IPS-20b (cell line): ENCODE measurements around the gene ACOX1.
A peak's percentile ranks its signal among the peaks of the same experiment; 100 is the strongest.

Experiments
- H3K27ac ChIP-seq: one replicate; pipeline ENCODE4 v1.5.1; 2013; ENCODE audit warnings: low read length
- H3K27me3 ChIP-seq: 2 replicates; pipeline ENCODE4 v1.6.1; 2013; ENCODE audit warnings: mild to moderate bottlenecking, low read length, inconsistent platforms; ENCODE audit not compliant: insufficient read depth
- H3K36me3 ChIP-seq: 2 replicates; pipeline ENCODE4 v1.6.1; 2013; ENCODE audit warnings: low read depth, mild to moderate bottlenecking, inconsistent platforms, low read length, moderate library complexity; ENCODE audit not compliant: insufficient read depth
- H3K4me1 ChIP-seq: 2 replicates; pipeline ENCODE4 v1.6.1; 2013; ENCODE audit warnings: mild to moderate bottlenecking, control low read depth, inconsistent platforms, low read length, moderate library complexity; ENCODE audit not compliant: insufficient read depth
- H3K4me3 ChIP-seq: 2 replicates; pipeline ENCODE4 v1.5.1; 2013; ENCODE audit warnings: mild to moderate bottlenecking, low read length, inconsistent platforms
- H3K9ac ChIP-seq: 2 replicates; pipeline ENCODE4 v1.6.1; 2013; ENCODE audit warnings: low read depth, mild to moderate bottlenecking, inconsistent platforms, low read length, moderate library complexity
- H3K9me3 ChIP-seq: 2 replicates; pipeline ENCODE4 v1.6.1; 2013; ENCODE audit warnings: mild to moderate bottlenecking, low read depth, low read length, inconsistent platforms; ENCODE audit not compliant: insufficient read depth

Gene ACOX1

GRCh38 chr17:75909051-75909811, 69.7 kb downstream of the ACOX1 start:
- Histone ChIP-seq H3K36me3 (peaks cover 5% of the 10 kb centered on the region; the same call in 1 of the 2 replicates), H3K4me1 (no peaks in the 10 kb centered on the region), H3K9me3 (no peaks in the 10 kb centered on the region), H3K27ac (no peak overlapping the region), H3K27me3 (no peaks in the 10 kb centered on the region), H3K4me3 (no peak overlapping the region), H3K9ac (no peak overlapping the region)

GRCh38 chr17:75908201-75908600, 70.8 kb downstream of the ACOX1 start:
- Histone ChIP-seq H3K36me3 (peaks cover 5% of the 10 kb centered on the region; the same call in 1 of the 2 replicates), H3K9me3 (no peaks in the 10 kb centered on the region), H3K4me3 (no peak overlapping the region), H3K27me3 (no peaks in the 10 kb centered on the region), H3K4me1 (no peaks in the 10 kb centered on the region), H3K9ac (no peak overlapping the region), H3K27ac (no peak overlapping the region)

GRCh38 chr17:75906143-75906884, 72.7 kb downstream of the ACOX1 start:
- no peak overlapping the region for H3K9ac ChIP-seq
- H3K9me3 ChIP-seq, result no peaks in the 10 kb centered on the region
- peaks cover 16% of the 10 kb centered on the region for H3K36me3 ChIP-seq
- H3K27ac ChIP-seq, result no peak overlapping the region
- H3K4me1 ChIP-seq, result no peaks in the 10 kb centered on the region
- H3K4me3 ChIP-seq, result no peak overlapping the region
- H3K27me3 ChIP-seq, result no peaks in the 10 kb centered on the region

GRCh38 chr17:75904749-75905521, 74.0 kb downstream of the ACOX1 start, which contains the start of gene MRPL38:
Gene MRPL38, minus strand, starts transcription at chr17:75904884. Its CDS starts 9 bp downstream, at chr17:75904875.
- Histone ChIP-seq H3K27ac (no peak within 1 kb of the TSS), H3K9ac (peak within 1 kb of the TSS; percentile 91), H3K27me3 (no peaks in the 10 kb centered on the region), H3K4me1 (no peaks in the 10 kb centered on the region), H3K36me3 (peaks cover 30% of the 10 kb centered on the region), H3K9me3 (no peaks in the 10 kb centered on the region), H3K4me3 (peak within 1 kb of the TSS; percentile 96)

- H3K27me3 ChIP-seq, result no peaks in the 10 kb centered on the region
- H3K36me3 ChIP-seq, result peaks cover 51% of the 10 kb centered on the region
- no peaks in the 10 kb centered on the region; the same call in 1 of the 2 replicates for H3K4me1 ChIP-seq
- no peak overlapping the region for H3K9ac ChIP-seq
- no peak overlapping the region for H3K27ac ChIP-seq
- no peaks in the 10 kb centered on the region for H3K9me3 ChIP-seq
- H3K4me3 ChIP-seq, result no peak overlapping the region
Measured at GRCh38 chr17:75902406-75902805, 76.6 kb downstream of the ACOX1 start.

- no peak overlapping the region for H3K4me3 ChIP-seq
- H3K9me3 ChIP-seq, result no peaks in the 10 kb centered on the region
- no peak overlapping the region for H3K27ac ChIP-seq
- peaks cover 51% of the 10 kb centered on the region for H3K36me3 ChIP-seq
- no peaks in the 10 kb centered on the region for H3K27me3 ChIP-seq
- H3K9ac ChIP-seq, result no peak overlapping the region
- no peaks in the 10 kb centered on the region; the same call in 1 of the 2 replicates for H3K4me1 ChIP-seq
Measured at GRCh38 chr17:75901727-75902126, 77.2 kb downstream of the ACOX1 start.

GRCh38 chr17:75900691-75901533, 78.1 kb downstream of the ACOX1 start:
- H3K36me3 ChIP-seq, result peaks cover 51% of the 10 kb centered on the region
- no peaks in the 10 kb centered on the region for H3K27me3 ChIP-seq

GRCh38 chr17:75899767-75900468, 79.0 kb downstream of the ACOX1 start:
- Histone ChIP-seq H3K9me3 (no peaks in the 10 kb centered on the region), H3K27ac (no peak overlapping the region), H3K36me3 (peaks cover 51% of the 10 kb centered on the region), H3K27me3 (no peaks in the 10 kb centered on the region), H3K9ac (no peak overlapping the region), H3K4me1 (no peaks in the 10 kb centered on the region; the same call in 1 of the 2 replicates), H3K4me3 (no peak overlapping the region)

More at GRCh38 chr17:75900691-75901533, 78.1 kb downstream of the ACOX1 start:
- Histone ChIP-seq H3K9me3 (no peaks in the 10 kb centered on the region), H3K4me1 (no peaks in the 10 kb centered on the region; the same call in 1 of the 2 replicates), H3K9ac (no peak overlapping the region), H3K27ac (no peak overlapping the region), H3K4me3 (no peak overlapping the region)

GRCh38 chr17:75899353-75899752, 79.6 kb downstream of the ACOX1 start:
- H3K36me3 ChIP-seq, result peaks cover 51% of the 10 kb centered on the region
- H3K4me1 ChIP-seq, result no peaks in the 10 kb centered on the region; the same call in 1 of the 2 replicates

GRCh38 chr17:75898791-75899190, 80.2 kb downstream of the ACOX1 start:
- Histone ChIP-seq H3K27me3 (no peaks in the 10 kb centered on the region), H3K9ac (no peak overlapping the region), H3K4me3 (no peak overlapping the region), H3K4me1 (peaks cover 4% of the 10 kb centered on the region; the same call in 1 of the 2 replicates), H3K9me3 (no peaks in the 10 kb centered on the region), H3K36me3 (peaks cover 51% of the 10 kb centered on the region), H3K27ac (no peak overlapping the region)

More at GRCh38 chr17:75899353-75899752, 79.6 kb downstream of the ACOX1 start:
- Histone ChIP-seq H3K4me3 (no peak overlapping the region), H3K27ac (no peak overlapping the region), H3K9me3 (no peaks in the 10 kb centered on the region), H3K9ac (no peak overlapping the region), H3K27me3 (no peaks in the 10 kb centered on the region)
